Measurements from ENCODE around the gene IDH3B.

The IDH3B gene

DNA sequence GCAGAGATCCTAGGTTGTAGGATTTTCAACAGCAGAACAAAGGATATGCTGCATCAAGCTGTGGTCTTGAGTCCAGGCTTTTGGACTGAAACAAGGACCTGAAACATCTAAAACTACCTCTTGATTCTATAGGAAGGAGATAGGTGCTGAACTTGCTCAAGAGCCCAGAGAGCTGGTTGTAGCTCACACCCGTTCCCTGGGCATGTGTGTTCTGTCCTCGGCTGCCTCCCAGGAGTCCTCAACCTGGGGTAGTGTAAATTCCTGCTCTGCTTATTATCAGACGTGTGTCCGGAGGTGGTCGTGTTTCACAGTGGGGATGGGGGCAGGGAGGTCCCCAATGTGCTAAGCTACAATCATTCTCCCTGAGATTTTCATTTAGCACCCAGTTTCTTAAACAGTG is 6.8 kb downstream of the IDH3B start:
- no peak for DNase-seq (ENCODE audit: low spot score)
- in situ Hi-C loops (cut with MboI; ENCODE audit: low pct_unique_long_range_greater_than_20kb, low sequenced_read_pairs, unreplicated experiment) = no loop called here
- TF ChIP-seq, protein P1, sequence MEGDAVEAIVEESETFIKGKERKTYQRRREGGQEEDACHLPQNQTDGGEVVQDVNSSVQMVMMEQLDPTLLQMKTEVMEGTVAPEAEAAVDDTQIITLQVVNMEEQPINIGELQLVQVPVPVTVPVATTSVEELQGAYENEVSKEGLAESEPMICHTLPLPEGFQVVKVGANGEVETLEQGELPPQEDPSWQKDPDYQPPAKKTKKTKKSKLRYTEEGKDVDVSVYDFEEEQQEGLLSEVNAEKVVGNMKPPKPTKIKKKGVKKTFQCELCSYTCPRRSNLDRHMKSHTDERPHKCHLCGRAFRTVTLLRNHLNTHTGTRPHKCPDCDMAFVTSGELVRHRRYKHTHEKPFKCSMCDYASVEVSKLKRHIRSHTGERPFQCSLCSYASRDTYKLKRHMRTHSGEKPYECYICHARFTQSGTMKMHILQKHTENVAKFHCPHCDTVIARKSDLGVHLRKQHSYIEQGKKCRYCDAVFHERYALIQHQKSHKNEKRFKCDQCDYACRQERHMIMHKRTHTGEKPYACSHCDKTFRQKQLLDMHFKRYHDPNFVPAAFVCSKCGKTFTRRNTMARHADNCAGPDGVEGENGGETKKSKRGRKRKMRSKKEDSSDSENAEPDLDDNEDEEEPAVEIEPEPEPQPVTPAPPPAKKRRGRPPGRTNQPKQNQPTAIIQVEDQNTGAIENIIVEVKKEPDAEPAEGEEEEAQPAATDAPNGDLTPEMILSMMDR (IDR thresholded peaks at IDR 0.05; ENCODE audit: extremely low read depth, insufficient read depth, missing control alignments) = no peak

DNA sequence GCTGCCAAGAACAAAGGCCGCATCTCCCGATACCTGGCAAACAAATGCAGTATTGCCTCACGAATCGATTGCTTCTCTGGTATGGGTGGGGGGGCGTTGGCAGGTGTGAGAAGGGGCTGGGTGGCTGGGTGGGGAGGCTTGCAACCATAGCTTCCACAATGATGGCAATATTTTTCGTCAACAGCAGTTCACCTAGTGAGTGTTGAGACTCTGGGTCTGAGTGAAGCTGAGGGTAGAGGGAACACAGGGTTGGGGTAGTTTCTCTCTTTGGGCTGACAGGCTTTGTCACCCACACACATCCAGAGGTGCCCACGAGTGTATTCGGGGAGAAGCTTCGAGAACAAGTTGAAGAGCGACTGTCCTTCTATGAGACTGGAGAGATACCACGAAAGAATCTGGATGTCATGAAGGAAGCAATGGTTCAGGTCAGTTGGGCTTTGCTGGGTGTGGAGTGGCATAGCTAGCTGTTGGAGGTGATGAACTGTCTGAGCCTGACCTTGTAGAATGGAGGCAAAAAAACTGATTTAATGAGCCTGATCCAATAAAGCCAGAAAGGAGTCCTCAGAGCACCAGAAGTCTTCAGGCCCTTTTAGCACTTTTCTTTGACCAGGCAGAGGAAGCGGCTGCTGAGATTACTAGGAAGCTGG is 7.4 kb downstream of the IDH3B start:
- TF ChIP-seq, protein P1 (IDR thresholded peaks at IDR 0.05; ENCODE audit: extremely low read depth, insufficient read depth, missing control alignments) = no peak
- no peak for DNase-seq (ENCODE audit: low spot score)
- in situ Hi-C loops (cut with MboI; ENCODE audit: low pct_unique_long_range_greater_than_20kb, low sequenced_read_pairs, unreplicated experiment) = no loop called here

DNA sequence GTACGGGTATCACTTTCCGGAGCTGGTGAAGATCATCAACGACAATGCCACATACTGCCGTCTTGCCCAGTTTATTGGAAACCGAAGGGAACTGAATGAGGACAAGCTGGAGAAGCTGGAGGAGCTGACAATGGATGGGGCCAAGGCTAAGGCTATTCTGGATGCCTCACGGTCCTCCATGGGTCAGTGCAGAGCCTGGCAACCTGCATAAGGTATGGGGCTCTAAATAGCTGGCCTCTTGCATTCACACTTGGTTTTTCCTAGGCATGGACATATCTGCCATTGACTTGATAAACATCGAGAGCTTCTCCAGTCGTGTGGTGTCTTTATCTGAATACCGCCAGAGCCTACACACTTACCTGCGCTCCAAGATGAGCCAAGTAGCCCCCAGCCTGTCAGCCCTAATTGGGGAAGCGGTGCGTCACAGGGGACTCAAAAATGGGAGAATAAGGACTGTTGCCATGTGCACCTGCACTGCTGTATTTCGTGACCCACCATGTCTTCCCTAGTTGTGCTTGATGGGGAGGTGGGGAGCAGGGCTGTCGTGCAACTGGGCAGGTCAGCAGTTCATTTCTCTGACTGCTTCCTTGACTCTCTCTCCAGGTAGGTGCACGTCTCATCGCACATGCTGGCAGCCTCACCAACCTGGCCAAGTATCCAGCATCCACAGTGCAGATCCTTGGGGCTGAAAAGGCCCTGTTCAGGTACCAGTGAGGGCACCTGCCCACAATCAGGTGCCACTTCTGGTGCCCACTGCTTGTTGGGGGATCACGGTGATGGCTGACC is 8.5 kb downstream of the IDH3B start:
- DNase-seq (ENCODE audit: low spot score) = no peak
- in situ Hi-C loops (cut with MboI; ENCODE audit: low pct_unique_long_range_greater_than_20kb, low sequenced_read_pairs, unreplicated experiment) = no loop called here
- TF ChIP-seq, protein P1 (IDR thresholded peaks at IDR 0.05; ENCODE audit: extremely low read depth, insufficient read depth, missing control alignments) = no peak

DNA sequence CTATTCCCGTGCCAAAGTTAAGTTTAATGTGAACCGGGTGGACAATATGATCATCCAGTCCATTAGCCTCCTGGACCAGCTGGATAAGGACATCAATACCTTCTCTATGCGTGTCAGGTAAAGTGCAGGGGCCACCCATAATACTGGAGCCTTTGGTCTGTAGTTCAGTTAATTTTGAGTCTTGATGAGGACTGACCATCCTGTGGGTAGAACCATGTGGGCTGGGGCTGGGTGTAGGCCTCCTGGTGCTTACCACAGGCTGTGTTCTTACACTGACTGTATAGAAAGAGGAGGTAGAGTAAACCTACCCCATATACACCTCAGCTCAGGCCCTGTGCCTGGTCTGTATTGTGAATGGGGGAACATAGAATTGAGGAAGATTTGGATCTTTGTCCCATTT is 9.2 kb downstream of the IDH3B start:
- in situ Hi-C loops (cut with MboI; ENCODE audit: low pct_unique_long_range_greater_than_20kb, low sequenced_read_pairs, unreplicated experiment) = no loop called here
- no peak for DNase-seq (ENCODE audit: low spot score)
- TF ChIP-seq, protein P1 (IDR thresholded peaks at IDR 0.05; ENCODE audit: extremely low read depth, insufficient read depth, missing control alignments) = no peak

DNA sequence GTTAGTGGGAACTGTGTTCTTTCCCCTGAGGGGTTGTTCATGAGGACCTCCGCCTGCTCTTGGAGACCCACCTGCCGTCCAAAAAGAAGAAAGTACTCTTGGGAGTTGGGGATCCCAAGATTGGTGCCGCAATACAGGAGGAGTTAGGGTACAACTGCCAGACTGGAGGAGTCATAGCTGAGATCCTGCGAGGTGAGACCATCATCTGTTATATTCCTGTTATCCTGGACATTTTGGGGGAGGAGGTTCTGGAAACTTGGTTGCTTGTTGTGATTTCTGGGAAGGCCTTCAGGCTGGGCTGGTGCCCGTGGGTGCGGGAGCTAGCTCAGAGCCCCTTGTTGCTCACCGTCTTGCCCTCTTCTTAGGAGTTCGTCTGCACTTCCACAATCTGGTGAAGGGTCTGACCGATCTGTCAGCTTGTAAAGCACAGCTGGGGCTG is 9.6 kb downstream of the IDH3B start:
- TF ChIP-seq, protein P1 (IDR thresholded peaks at IDR 0.05; ENCODE audit: extremely low read depth, insufficient read depth, missing control alignments) = no peak
- DNase-seq (ENCODE audit: low spot score) = no peak
- in situ Hi-C loops (cut with MboI; ENCODE audit: low pct_unique_long_range_greater_than_20kb, low sequenced_read_pairs, unreplicated experiment) = no loop called here

DNA sequence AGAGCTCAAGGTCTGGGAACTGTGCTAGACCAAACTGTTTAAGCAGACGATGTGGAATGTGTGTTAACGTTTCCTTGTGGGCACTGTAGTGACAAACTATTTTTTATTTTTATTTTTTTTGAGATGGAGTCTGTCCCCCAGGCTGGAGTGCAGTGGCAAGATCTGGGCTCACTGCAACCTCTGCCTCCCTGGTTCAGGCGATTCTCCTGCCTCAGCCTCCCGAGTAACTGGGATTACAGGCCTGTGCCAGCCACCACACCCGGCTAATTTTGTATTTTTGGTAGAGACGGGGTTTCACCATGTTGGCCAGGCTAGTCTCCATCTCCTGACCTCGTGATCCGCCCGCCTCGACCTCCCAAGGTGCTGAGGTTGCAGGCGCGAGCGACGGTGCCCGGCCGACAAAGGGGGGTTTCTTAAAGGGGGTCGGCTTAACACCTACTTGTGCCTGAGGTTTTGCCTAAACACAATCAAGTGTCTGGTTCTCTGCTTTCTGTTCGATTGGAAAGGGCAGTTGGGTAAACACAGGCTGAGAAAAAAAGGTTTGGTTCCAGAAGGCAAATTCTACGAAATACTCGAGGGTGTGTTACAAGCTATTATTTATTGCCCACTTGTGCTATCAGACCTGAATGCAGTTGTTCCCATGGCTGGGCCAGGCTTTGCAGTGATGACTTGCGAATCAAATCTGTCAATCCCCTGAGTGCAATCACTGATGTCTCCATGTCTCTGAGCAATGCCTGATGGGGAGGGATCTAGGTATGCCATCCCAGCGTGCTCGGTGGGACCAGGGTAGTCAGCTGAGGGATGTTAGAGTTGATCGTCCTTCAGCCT is 10.2 kb downstream of the IDH3B start:
- in situ Hi-C loops (cut with MboI; ENCODE audit: low pct_unique_long_range_greater_than_20kb, low sequenced_read_pairs, unreplicated experiment) = no loop called here
- TF ChIP-seq, protein P1 (IDR thresholded peaks at IDR 0.05; ENCODE audit: extremely low read depth, insufficient read depth, missing control alignments) = no peak
- no peak for DNase-seq (ENCODE audit: low spot score)
